ENCODE results near the gene PIEZO2.

DNA sequence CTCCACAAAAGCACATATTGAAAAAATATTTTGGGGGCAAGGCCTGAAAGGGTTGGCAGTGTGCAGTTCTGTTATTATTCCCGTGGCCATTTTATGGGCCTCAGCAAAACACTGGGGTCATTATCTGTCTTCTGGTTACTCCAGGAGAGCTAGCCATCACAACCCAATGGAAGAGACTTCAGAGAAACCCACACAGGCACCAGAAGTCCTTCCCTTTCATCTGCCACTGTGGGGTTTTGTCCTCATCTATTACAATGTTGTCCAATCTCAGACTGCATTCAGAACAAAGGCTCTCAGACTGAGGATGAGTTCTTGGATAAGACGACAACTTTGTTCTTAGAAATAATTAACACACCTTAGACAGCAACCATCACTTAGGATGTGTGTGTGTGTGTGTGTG, 98.4 kb downstream of the PIEZO2 start:
- TF ChIP-seq, protein P1, sequence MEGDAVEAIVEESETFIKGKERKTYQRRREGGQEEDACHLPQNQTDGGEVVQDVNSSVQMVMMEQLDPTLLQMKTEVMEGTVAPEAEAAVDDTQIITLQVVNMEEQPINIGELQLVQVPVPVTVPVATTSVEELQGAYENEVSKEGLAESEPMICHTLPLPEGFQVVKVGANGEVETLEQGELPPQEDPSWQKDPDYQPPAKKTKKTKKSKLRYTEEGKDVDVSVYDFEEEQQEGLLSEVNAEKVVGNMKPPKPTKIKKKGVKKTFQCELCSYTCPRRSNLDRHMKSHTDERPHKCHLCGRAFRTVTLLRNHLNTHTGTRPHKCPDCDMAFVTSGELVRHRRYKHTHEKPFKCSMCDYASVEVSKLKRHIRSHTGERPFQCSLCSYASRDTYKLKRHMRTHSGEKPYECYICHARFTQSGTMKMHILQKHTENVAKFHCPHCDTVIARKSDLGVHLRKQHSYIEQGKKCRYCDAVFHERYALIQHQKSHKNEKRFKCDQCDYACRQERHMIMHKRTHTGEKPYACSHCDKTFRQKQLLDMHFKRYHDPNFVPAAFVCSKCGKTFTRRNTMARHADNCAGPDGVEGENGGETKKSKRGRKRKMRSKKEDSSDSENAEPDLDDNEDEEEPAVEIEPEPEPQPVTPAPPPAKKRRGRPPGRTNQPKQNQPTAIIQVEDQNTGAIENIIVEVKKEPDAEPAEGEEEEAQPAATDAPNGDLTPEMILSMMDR (IDR thresholded peaks at IDR 0.05): no peak
- TF ChIP-seq POLR2A (IDR thresholded peaks at IDR 0.05): no peak
